Stomach (tissue), 9 donors: ENCODE results near the gene SYT8. TPM values are rescaled to one million over a fixed set of nuclear protein-coding genes. Genes with fewer than 3 reads are reported as not detected.

Experiments
- DNase-seq, 2 donors: peaks; one replicate each; pipeline versions ENCODE4 v3.0.0 to v3.0.0-alpha.2; 2013 to 2019
- H3K27ac ChIP-seq, 5 donors: fragments of 200-600 bp in 4 of 5; sonication (generic) in 4 of 5; one replicate each; pipeline ENCODE4 v1.5.1; 2013 to 2019; ENCODE audit warnings: mild to moderate bottlenecking in 1 of 5, moderate library complexity in 1 of 5
- H3K27me3 ChIP-seq, 3 donors: fragments of 200-600 bp; sonication (generic); one replicate each; pipeline ENCODE4 v1.5.1; 2017 to 2019; ENCODE audit warnings: mixed run types in 1 of 3
- H3K36me3 ChIP-seq, 4 donors: fragments of 200-600 bp; sonication (generic); 1 replicate in 3 of 4; 2 replicates in 1 of 4; pipeline ENCODE4 v1.5.1; 2016 to 2019
- H3K4me1 ChIP-seq, 4 donors: fragments of 200-600 bp; sonication (generic); one replicate each; pipeline ENCODE4 v1.5.1; 2016 to 2019
- H3K4me3 ChIP-seq, 4 donors: fragments of 200-600 bp; sonication (generic) in 3 of 4; one replicate each; pipeline ENCODE4 v1.5.1; 2016 to 2019; ENCODE audit warnings: mild to moderate bottlenecking in 1 of 4
- H3K9me3 ChIP-seq, 4 donors: fragments of 200-600 bp; sonication (generic); one replicate each; pipeline ENCODE4 v1.5.1; 2016 to 2019
- EP300 ChIP-seq: sonication (generic); formaldehyde crosslinking; IDR thresholded peaks from one replicate; pipeline ENCODE4 v1.6.1; 2017; ENCODE audit warnings: antibody characterized with exemption
- POLR2A ChIP-seq, 4 donors: fragments of 450-650 bp; IDR thresholded peaks; one replicate each; pipeline ENCODE4 v1.6.1; 2016; ENCODE audit warnings: antibody characterized with exemption in 4 of 4, control low read depth in 2 of 4, mild to moderate bottlenecking in 1 of 4, moderate library complexity in 1 of 4
- POLR2AphosphoS5 ChIP-seq, 3 donors: sonication (generic); formaldehyde crosslinking; IDR thresholded peaks; one replicate each; pipeline ENCODE4 v1.6.1; 2016; ENCODE audit warnings: antibody characterized with exemption in 3 of 3
- WGBS, 5 donors: extraction: QIAGEN DNeasy Blood & Tissue Kit in 3 of 5; methylation state at CpG; one replicate each; pipeline versions ENCODE4 v1.1.5 to v1.1.7; 2013 to 2018; 5-methylcytosine and 5-hydroxymethylcytosine counted together
- intact Hi-C: fragments of 100-400 bp; cut with DNase I; formaldehyde crosslinking; loops from one replicate; pipeline ENCODE4 v1.15.1; 2023; ENCODE audit warnings: low total_unique reads
- polyA plus RNA-seq, 3 donors: library from polyadenylated mRNA; stranded (reverse); fragments of 200-250 nt; gene quantifications; one replicate each; pipeline ENCODE4 v1.2.3, GENCODE V29; 2013
- total RNA-seq, 5 donors: library from RNA; depleted of rRNA; stranded (reverse); fragments of >200 nt; gene quantifications; one replicate each; pipeline versions ENCODE4 v1.1.0 to v1.2.3, GENCODE V29; 2014 to 2016
- TF ChIP-seq, protein P1 (sequence below), 7 experiments: fragments of 450-650 bp in 4 of 7; fragments of 200-600 bp in 3 of 7; sonication (generic) in 3 of 7; IDR thresholded peaks; one replicate each; pipeline ENCODE4 v1.5.1; 2016 to 2019; ENCODE audit warnings: antibody characterized with exemption in 7 of 7, control low read depth in 2 of 7, mild to moderate bottlenecking in 1 of 7
- donor health status: healthy with polysubstance abuse.
- donor health status: Bipolar disorder and iron deficiency.
- donor health status: healthy.

The SYT8 gene
- total and polyA plus RNA-seq, 8 donors = 0.72 to 77.3 (median 2.7) TPM

DNA sequence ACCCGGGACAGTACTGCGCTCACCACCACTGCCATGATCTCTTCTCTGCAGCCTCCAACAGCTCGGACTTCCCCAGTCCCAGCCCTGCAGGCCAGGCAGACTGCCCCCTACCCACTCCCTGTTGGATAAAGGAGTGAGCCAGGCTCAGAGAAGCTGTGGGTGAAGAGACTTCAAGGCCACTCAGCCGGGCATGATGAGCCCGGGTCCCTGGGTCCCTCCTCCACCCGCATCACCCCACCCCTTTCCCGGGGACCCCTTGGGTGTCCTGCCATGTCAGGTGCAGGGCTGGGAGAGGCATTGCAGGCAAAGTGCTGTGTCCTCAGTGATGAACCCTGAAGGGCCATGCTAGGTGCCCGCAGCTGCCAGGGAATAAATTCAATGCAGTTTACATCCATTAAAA lies 32.6 kb downstream of the SYT8 start:
- 68 to 82% (median 75%) methylated on average over 7 to 8 of the region's 8 CpGs for WGBS, 5 donors
- intact Hi-C loops = no loop called here
- Histone ChIP-seq H3K4me3 (no peak overlapping the region), H3K27ac (peak overlapping the region in 3 of 5 donors; percentile 83 to 88 (median 87)), H3K9me3 (no peaks in the 10 kb centered on the region), H3K27me3 (peaks cover 0 to 35% (median 0%) of the 10 kb centered on the region in 3 donors), H3K36me3 (no peaks in the 10 kb centered on the region), H3K4me1 (peaks cover 33 to 84% (median 65%) of the 10 kb centered on the region in 4 donors)
- no peak for TF ChIP-seq EP300
- DNase-seq = no peak

DNA sequence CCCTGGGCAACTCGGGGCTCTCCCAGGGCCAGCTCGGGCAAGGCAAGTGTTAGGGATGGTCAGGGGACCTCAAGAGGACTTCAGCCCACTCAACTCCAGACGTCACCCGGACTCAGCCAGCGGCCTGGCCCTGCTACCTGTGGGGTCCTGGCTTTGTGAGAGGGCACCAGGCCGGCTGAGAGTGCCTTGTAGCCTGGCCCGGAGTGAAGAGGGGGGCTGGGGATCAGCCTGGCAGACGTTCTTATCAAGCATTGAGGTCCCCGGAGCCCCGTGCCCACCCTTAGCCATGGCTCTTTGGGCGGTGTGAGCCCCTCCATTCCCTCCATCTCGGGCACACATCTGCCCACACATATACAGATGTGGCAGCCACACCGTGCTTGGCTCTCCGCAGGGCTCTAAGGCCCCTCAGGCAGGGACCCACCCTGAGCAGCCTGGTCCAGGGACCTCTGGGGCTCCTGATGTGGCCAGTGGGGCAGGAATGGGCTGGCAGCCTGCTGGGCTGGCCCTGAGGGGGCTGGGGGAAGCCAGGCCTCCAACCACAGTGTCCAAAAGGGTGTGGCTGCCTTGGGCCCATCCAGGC lies 33.4 kb downstream of the SYT8 start:
- Histone ChIP-seq H3K4me3 (peak overlapping the region; percentile 31 to 41 (median 36)), H3K36me3 (no peaks in the 10 kb centered on the region), H3K4me1 (peaks cover 28 to 77% (median 63%) of the 10 kb centered on the region in 4 donors), H3K9me3 (no peaks in the 10 kb centered on the region), H3K27ac (peak overlapping the region; percentile 63 to 88 (median 78)), H3K27me3 (peaks cover 0 to 35% (median 0%) of the 10 kb centered on the region in 3 donors)
- TF ChIP-seq POLR2A (IDR thresholded peaks at IDR 0.05) (no peak), EP300 (no peak), POLR2AphosphoS5 (IDR thresholded peaks at IDR 0.05) (no peak)
- TF ChIP-seq, protein P1, sequence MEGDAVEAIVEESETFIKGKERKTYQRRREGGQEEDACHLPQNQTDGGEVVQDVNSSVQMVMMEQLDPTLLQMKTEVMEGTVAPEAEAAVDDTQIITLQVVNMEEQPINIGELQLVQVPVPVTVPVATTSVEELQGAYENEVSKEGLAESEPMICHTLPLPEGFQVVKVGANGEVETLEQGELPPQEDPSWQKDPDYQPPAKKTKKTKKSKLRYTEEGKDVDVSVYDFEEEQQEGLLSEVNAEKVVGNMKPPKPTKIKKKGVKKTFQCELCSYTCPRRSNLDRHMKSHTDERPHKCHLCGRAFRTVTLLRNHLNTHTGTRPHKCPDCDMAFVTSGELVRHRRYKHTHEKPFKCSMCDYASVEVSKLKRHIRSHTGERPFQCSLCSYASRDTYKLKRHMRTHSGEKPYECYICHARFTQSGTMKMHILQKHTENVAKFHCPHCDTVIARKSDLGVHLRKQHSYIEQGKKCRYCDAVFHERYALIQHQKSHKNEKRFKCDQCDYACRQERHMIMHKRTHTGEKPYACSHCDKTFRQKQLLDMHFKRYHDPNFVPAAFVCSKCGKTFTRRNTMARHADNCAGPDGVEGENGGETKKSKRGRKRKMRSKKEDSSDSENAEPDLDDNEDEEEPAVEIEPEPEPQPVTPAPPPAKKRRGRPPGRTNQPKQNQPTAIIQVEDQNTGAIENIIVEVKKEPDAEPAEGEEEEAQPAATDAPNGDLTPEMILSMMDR (IDR thresholded peaks at IDR 0.05) = no peak
- intact Hi-C loops = no loop called here
- DNase-seq = no peak
- 81 to 96% (median 83%) methylated on average over 14 of the region's 14 CpGs; no CpG with 5 or more reads in 1 of the 5 donors for WGBS, 5 donors

DNA sequence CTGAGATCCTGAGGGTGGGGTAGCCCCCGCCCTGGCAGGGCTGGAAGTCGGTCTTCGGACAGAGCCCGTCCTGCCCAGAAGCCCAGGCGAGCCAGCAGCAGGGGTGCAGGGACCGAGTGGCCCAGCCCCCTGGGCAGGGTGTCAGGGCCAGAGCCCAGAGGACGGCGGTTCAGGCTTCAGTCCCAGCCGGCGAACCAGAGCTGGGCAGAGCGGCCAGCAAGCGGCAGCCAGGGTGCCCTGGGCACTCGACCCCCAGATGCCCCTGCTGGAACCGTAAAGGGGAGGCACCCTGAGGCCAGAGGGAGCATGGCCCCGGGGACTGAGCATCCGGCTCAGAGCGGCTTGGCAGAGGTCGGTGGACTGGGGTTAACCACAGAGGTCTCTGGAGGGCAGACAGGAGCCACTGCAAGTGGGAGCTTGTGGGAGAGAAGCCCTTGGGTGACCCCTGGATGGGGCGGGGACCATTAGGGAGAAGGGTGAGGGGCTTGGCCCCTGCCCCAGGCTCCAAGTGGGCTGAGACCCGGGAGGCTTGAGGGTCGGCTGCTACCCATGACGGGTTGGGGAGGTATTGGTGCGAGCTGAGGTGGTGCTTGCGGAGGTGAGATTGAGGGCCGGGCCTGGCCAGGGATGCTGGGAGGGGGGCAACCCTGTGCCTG lies 34.0 kb downstream of the SYT8 start:
- H3K27ac ChIP-seq = peak overlapping the region; percentile 63 to 88 (median 78)
- no peaks in the 10 kb centered on the region for H3K9me3 ChIP-seq
- H3K4me1 ChIP-seq = peaks cover 22 to 71% (median 58%) of the 10 kb centered on the region in 4 donors
- TF ChIP-seq EP300 = no peak
- TF ChIP-seq POLR2A (IDR thresholded peaks at IDR 0.05) = no peak
- TF ChIP-seq POLR2AphosphoS5 (IDR thresholded peaks at IDR 0.05) = no peak
- TF ChIP-seq, protein P1 (IDR thresholded peaks at IDR 0.05) = no peak
- peak overlapping the region; percentile 31 to 41 (median 36) for H3K4me3 ChIP-seq
- peaks cover 0 to 35% (median 0%) of the 10 kb centered on the region in 3 donors for H3K27me3 ChIP-seq
- no peak for DNase-seq
- no peaks in the 10 kb centered on the region for H3K36me3 ChIP-seq
- 61 to 73% (median 70%) methylated on average over 15 to 25 of the region's 25 CpGs for WGBS, 5 donors
- intact Hi-C loops = no loop called here

DNA sequence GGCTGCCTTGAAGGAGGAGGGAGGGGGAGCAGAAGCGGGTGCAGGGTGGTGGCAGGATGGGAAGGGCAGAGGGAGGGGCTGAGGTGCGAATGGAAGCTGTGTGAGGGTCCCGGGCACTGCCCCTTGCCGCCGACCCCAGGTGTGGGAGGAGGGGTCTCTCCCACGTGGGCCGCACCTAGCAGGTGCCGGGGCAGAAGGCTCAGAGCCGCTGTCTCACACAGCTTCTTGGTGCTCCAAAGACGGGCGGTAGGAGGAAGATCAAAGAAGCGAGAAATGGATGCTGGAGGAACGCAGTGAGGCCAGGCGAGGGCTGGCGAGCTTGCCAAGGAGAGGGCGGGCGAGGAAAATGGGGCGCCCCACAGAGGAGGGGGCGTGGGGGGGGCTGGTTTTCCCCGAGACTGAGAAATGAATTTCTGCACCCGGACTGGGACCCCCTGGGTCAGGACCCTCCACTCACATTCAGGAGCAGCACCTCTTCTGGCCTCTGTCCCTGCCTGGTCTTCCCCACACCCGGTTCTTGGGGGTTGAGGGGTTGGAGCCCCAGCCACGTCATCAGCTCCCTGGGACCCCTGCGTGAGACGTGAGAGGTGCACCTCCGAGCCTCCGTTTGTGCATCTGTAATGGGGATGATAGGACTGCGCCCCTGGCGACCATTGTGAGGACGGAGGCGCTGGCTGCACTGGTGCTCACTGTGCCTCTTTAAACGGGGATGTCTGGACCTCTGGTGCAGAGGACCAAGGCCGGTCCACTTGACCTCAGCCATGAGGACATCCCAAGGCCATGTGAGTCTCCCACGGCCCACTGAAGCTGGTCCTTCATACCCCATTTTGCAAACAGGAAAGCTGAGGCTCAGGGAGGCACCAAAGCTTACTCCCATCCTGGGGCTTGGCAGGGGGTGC lies 34.9 kb downstream of the SYT8 start:
- TF ChIP-seq, protein P1 (IDR thresholded peaks at IDR 0.05) = no peak
- no peak for TF ChIP-seq POLR2AphosphoS5 (IDR thresholded peaks at IDR 0.05)
- no peak for TF ChIP-seq EP300
- TF ChIP-seq POLR2A (IDR thresholded peaks at IDR 0.05) = no peak
- DNase-seq = no peak
- 51 to 73% (median 56%) methylated on average over 32 to 34 of the region's 34 CpGs for WGBS, 5 donors
- H3K27me3 ChIP-seq = peaks cover 0 to 35% (median 0%) of the 10 kb centered on the region in 3 donors
- peak overlapping the region; percentile 31 to 41 (median 36) for H3K4me3 ChIP-seq
- H3K36me3 ChIP-seq = no peaks in the 10 kb centered on the region
- peaks cover 13 to 66% (median 52%) of the 10 kb centered on the region in 4 donors for H3K4me1 ChIP-seq
- no peaks in the 10 kb centered on the region for H3K9me3 ChIP-seq
- peak overlapping the region; percentile 63 to 88 (median 78) for H3K27ac ChIP-seq
- intact Hi-C loops = no loop called here
